GM19324 (cell line): ENCODE measurements around the gene DTYMK.
"Not testable (repeated sequence)": the region's sequence is repeated elsewhere in the genome, so short reads cannot be mapped to it uniquely, and the experiment has no call there.

Source experiments
- ATAC-seq: cut with Tn5 transposase; IDR thresholded peaks from one replicate; pipeline ENCODE4 v1.9.1; 2021; ENCODE audit warnings: mild to moderate bottlenecking, moderate library complexity; ENCODE audit not compliant: unreplicated experiment, low FRiP score

The DTYMK gene

GRCh38 chr2:241673189-241673663, 13.4 kb downstream of the DTYMK start:
- no peak for ATAC-seq

GRCh38 chr2:241672243-241673188, 14.1 kb downstream of the DTYMK start:
- ATAC-seq = no peak

- no peak for ATAC-seq
Observed at GRCh38 chr2:241671457-241672240, 15.0 kb downstream of the DTYMK start.

- ATAC-seq = no peak
Observed at GRCh38 chr2:241670333-241671110, 16.1 kb downstream of the DTYMK start.

- ATAC-seq = no peak
Observed at GRCh38 chr2:241668839-241669238, 17.8 kb downstream of the DTYMK start.

- ATAC-seq = no peak
Observed at GRCh38 chr2:241668354-241668753, 18.3 kb downstream of the DTYMK start.

- ATAC-seq = no peak
Observed at GRCh38 chr2:241666627-241667400, 19.8 kb downstream of the DTYMK start.

GRCh38 chr2:241665731-241666440, 20.7 kb downstream of the DTYMK start:
- ATAC-seq = no peak

GRCh38 chr2:241662731-241663130, 23.9 kb downstream of the DTYMK start:
- not testable (repeated sequence) for ATAC-seq

- no peak for ATAC-seq
Observed at GRCh38 chr2:241660593-241661213, 25.9 kb downstream of the DTYMK start.

GRCh38 chr2:241659150-241659739, 27.4 kb downstream of the DTYMK start:
- ATAC-seq = no peak

GRCh38 chr2:241658296-241658695, 28.3 kb downstream of the DTYMK start:
- ATAC-seq = no peak

- no peak for ATAC-seq
Observed at GRCh38 chr2:241657786-241658254, 28.8 kb downstream of the DTYMK start.

GRCh38 chr2:241656190-241656741, 30.3 kb downstream of the DTYMK start:
- no peak for ATAC-seq

- ATAC-seq = no peak
Observed at GRCh38 chr2:241655516-241656189, 31.0 kb downstream of the DTYMK start.

- no peak for ATAC-seq
Observed at GRCh38 chr2:241654551-241654950, 32.1 kb downstream of the DTYMK start.

GRCh38 chr2:241653210-241653750, 33.3 kb downstream of the DTYMK start:
- no peak for ATAC-seq
